H1 (cell line): ENCODE measurements around the gene KRTAP5-8. TPM values are rescaled to one million over a fixed set of nuclear protein-coding genes. Genes with fewer than 3 reads are reported as not detected.

Source experiments
- CTCF ChIA-PET: fragments of 300-600 bp; sonication (Branson Sonifier 250); formaldehyde crosslinking; loops from one replicate; lab custom pipeline; 2021; ENCODE audit not compliant: partially characterized antibody; lab: Charles Lee
- POLR2A ChIA-PET: fragments of 300-600 bp; sonication (Branson Sonifier 250); formaldehyde crosslinking; loops from one replicate; lab custom pipeline; 2021; ENCODE audit warnings: inconsistent platforms; ENCODE audit not compliant: partially characterized antibody; lab: Charles Lee
- DNase-seq, 2 experiments: peaks; one replicate each; pipeline versions ENCODE4 v3.0.0 to v3.0.0-alpha.2; 2010 to 2022; ENCODE audit warnings: low spot score in 2 of 2, low read depth in 1 of 2, mixed read lengths in 1 of 2
- FAIRE-seq: peaks from 2 replicates; lab custom pipeline; 2011; peaks lifted over from hg19 to GRCh38; lab: Jason Lieb, UNC
- H2AFZ ChIP-seq: 2 replicates; pipeline ENCODE4 v1.8.1; 2012; ENCODE audit warnings: low read length, inconsistent platforms
- H2AK5ac ChIP-seq: 2 replicates; pipeline ENCODE4 v1.6.1; 2013; ENCODE audit warnings: low read depth, low read length
- H2BK120ac ChIP-seq: replicated peaks from 2 replicates; pipeline ENCODE3; 2013; ENCODE audit warnings: low read depth, low read length, inconsistent platforms
- H2BK12ac ChIP-seq: 2 replicates; pipeline ENCODE4 v1.6.1; 2013; ENCODE audit warnings: low read depth, low read length
- H2BK15ac ChIP-seq: 2 replicates; pipeline ENCODE4 v1.6.1; 2013; ENCODE audit warnings: low read length
- H2BK20ac ChIP-seq: 2 replicates; pipeline ENCODE4 v1.6.1; 2013; ENCODE audit warnings: low read length
- H2BK5ac ChIP-seq: 2 replicates; pipeline ENCODE4 v1.6.1; 2013; ENCODE audit warnings: low read depth, low read length
- H3K14ac ChIP-seq: 2 replicates; pipeline ENCODE4 v1.6.1; 2013; ENCODE audit warnings: inconsistent platforms; ENCODE audit not compliant: insufficient read length
- H3K18ac ChIP-seq: 2 replicates; pipeline ENCODE4 v1.6.1; 2013; ENCODE audit warnings: low read length; ENCODE audit errors: extremely low read depth
- H3K23ac ChIP-seq: 2 replicates; pipeline ENCODE4 v1.6.1; 2013; ENCODE audit warnings: inconsistent platforms; ENCODE audit not compliant: insufficient read length
- H3K23me2 ChIP-seq: 2 replicates; pipeline ENCODE4 v1.6.1; 2013; ENCODE audit warnings: low read depth, low read length
- H3K27ac ChIP-seq: 2 replicates; pipeline ENCODE4 v1.6.1; 2011; ENCODE audit warnings: low read depth, low read length, inconsistent platforms
- H3K27me3 ChIP-seq, 4 experiments: replicated peaks in 1 of 4; 1 replicate in 1 of 4; 2 replicates in 3 of 4; pipeline versions ENCODE4 v1.6.1 to v1.8.1; 2011 to 2013; ENCODE audit warnings: low read length in 3 of 4, mild to moderate bottlenecking in 3 of 4, inconsistent platforms in 2 of 4, mixed read lengths in 2 of 4, moderate library complexity in 1 of 4; ENCODE audit not compliant: control insufficient read depth in 3 of 4, insufficient read depth in 3 of 4; ENCODE audit errors: extremely low read depth in 1 of 4
- H3K36me3 ChIP-seq, 4 experiments: 2 replicates each; pipeline versions ENCODE4 v1.6.1 to v1.8.1; 2011 to 2013; ENCODE audit warnings: mild to moderate bottlenecking in 4 of 4, low read length in 3 of 4, moderate library complexity in 2 of 4, control low read depth in 1 of 4, inconsistent platforms in 1 of 4; ENCODE audit not compliant: insufficient read depth in 4 of 4, control insufficient read depth in 2 of 4
- H3K4ac ChIP-seq: replicated peaks from 2 replicates; pipeline ENCODE3; 2013; ENCODE audit warnings: low read length, low read depth, mixed read lengths, inconsistent platforms; ENCODE audit not compliant: insufficient read length
- H3K4me1 ChIP-seq, 4 experiments: replicated peaks in 1 of 4; 1 replicate in 1 of 4; 2 replicates in 3 of 4; pipeline versions ENCODE4 v1.6.1 to v1.8.1; 2011 to 2013; ENCODE audit warnings: low read length in 3 of 4, inconsistent platforms in 2 of 4, mixed read lengths in 1 of 4; ENCODE audit not compliant: insufficient read depth in 4 of 4, control insufficient read depth in 3 of 4
- H3K4me2 ChIP-seq, 2 experiments: 2 replicates each; pipeline versions ENCODE4 v1.6.1 to v1.8.1; 2011 to 2013; ENCODE audit warnings: low read depth in 2 of 2, low read length in 2 of 2, control low read depth in 1 of 2, inconsistent platforms in 1 of 2, mild to moderate bottlenecking in 1 of 2; ENCODE audit not compliant: insufficient read depth in 1 of 2
- H3K4me3 ChIP-seq, 4 experiments: fragments of 200-600, 300-600 bp in 1 of 4; sonication (generic), shearing (Covaris generic), sonication (Bioruptor Twin) in 1 of 4; 2 replicates each; pipeline versions ENCODE4 v1.5.1 to v1.8.1; 2011 to 2016; ENCODE audit warnings: low read length in 4 of 4, low read depth in 3 of 4, control low read depth in 2 of 4, inconsistent platforms in 2 of 4, mild to moderate bottlenecking in 2 of 4, mixed read lengths in 1 of 4, moderate library complexity in 1 of 4; ENCODE audit not compliant: insufficient read depth in 2 of 4; ENCODE audit errors: extremely low read depth in 1 of 4
- H3K56ac ChIP-seq: replicated peaks from 2 replicates; pipeline ENCODE3; 2013; ENCODE audit warnings: low read depth, mild to moderate bottlenecking, mixed read lengths, low read length, inconsistent platforms; ENCODE audit not compliant: insufficient read length
- H3K79me1 ChIP-seq: 2 replicates; pipeline ENCODE4 v1.6.1; 2013; ENCODE audit warnings: low read depth, low read length, control low read depth
- H3K79me2 ChIP-seq, 2 experiments: 2 replicates each; pipeline versions ENCODE4 v1.6.1 to v1.8.1; 2012 to 2013; ENCODE audit warnings: low read length in 2 of 2, mild to moderate bottlenecking in 2 of 2, inconsistent platforms in 1 of 2; ENCODE audit not compliant: insufficient read depth in 2 of 2, control insufficient read depth in 1 of 2
- H3K9ac ChIP-seq, 4 experiments: replicated peaks in 1 of 4; 1 replicate in 1 of 4; 2 replicates in 3 of 4; pipeline versions ENCODE4 v1.6.1 to v1.8.1; 2011 to 2013; ENCODE audit warnings: low read depth in 3 of 4, low read length in 3 of 4, control low read depth in 2 of 4, mild to moderate bottlenecking in 2 of 4, moderate library complexity in 2 of 4, inconsistent platforms in 1 of 4; ENCODE audit errors: extremely low read depth in 1 of 4
- H3K9me3 ChIP-seq, 2 experiments: 2 replicates each; pipeline versions ENCODE4 v1.6.1 to v1.8.1; 2012 to 2013; ENCODE audit warnings: mild to moderate bottlenecking in 2 of 2, moderate library complexity in 2 of 2, control low read depth in 1 of 2, inconsistent platforms in 1 of 2, low read depth in 1 of 2, low read length in 1 of 2, mixed read lengths in 1 of 2; ENCODE audit not compliant: insufficient read depth in 2 of 2
- H4K20me1 ChIP-seq, 2 experiments: replicated peaks in 1 of 2; 2 replicates each; pipeline versions ENCODE3 to v1.8.1; 2011 to 2013; ENCODE audit warnings: inconsistent platforms in 2 of 2, low read length in 2 of 2, mild to moderate bottlenecking in 1 of 2; ENCODE audit not compliant: insufficient read depth in 2 of 2, control insufficient read depth in 1 of 2
- H4K5ac ChIP-seq: 2 replicates; pipeline ENCODE4 v1.6.1; 2013; ENCODE audit warnings: low read length, low read depth, mixed read lengths, inconsistent platforms; ENCODE audit not compliant: insufficient read length
- H4K8ac ChIP-seq: 2 replicates; pipeline ENCODE4 v1.8.0; 2013; ENCODE audit warnings: mild to moderate bottlenecking, moderate library complexity, low read length, inconsistent platforms; ENCODE audit not compliant: insufficient read depth; ENCODE audit errors: extremely low read depth
- H4K91ac ChIP-seq: replicated peaks from 2 replicates; pipeline ENCODE3; 2013; ENCODE audit warnings: low read length, mixed read lengths, inconsistent platforms; ENCODE audit not compliant: insufficient read length
- KDM5A ChIP-seq: fragments of 200-600 bp; IDR thresholded peaks from 2 replicates; pipeline ENCODE4 v1.7.1; 2012; ENCODE audit warnings: mild to moderate bottlenecking, low read length, inconsistent platforms, mixed read lengths
- PHF8 ChIP-seq: fragments of 200-600 bp; sonication (generic); conservative IDR thresholded peaks from 2 replicates; pipeline ENCODE4 v1.7.1; 2012; ENCODE audit warnings: low read depth, mild to moderate bottlenecking, inconsistent platforms, low read length, moderate library complexity
- WGBS, 2 experiments: shearing (Covaris generic) in 1 of 2; methylation state at CpG; one replicate each; pipeline versions ENCODE4 v1.1.6 to v1.1.7; 2013 to 2015; ENCODE audit warnings: low lambda C conversion rate in 2 of 2, mixed read lengths in 2 of 2, inconsistent platforms in 1 of 2, low coverage in 1 of 2, missing lambda C conversion rate in 1 of 2; ENCODE audit not compliant: insufficient replicate concordance in 2 of 2, insufficient coverage in 1 of 2, insufficient read length in 1 of 2; ENCODE audit errors: extremely low coverage in 1 of 2, missing lambda C conversion rate in 1 of 2; 5-methylcytosine and 5-hydroxymethylcytosine counted together
- polyA plus RNA-seq, 7 experiments: library from polyadenylated mRNA; depleted of rRNA in 3 of 7; stranded (reverse) in 5 of 7; unstranded in 2 of 7; fragments of >200 nt in 5 of 7; fragments of 200-250 nt in 2 of 7; gene quantifications; 1 replicate in 5 of 7; 2 replicates in 1 of 7; 4 replicates in 1 of 7; pipeline versions ENCODE4 v1.2.1 to v1.2.3, GENCODE V29; 2011 to 2013; ENCODE audit warnings: missing spikeins in 2 of 7, mixed read lengths in 2 of 7
- total RNA-seq: library from RNA; stranded (reverse); fragmentation: NEBNext Ultra II Directional; extraction: Animal tissue kit (Norgen Biotek cat#: 25700); gene quantifications from 2 replicates; pipeline ENCODE4 v1.2.1, GENCODE V29; 2021
- TF ChIP-seq, protein P1 (sequence below): IDR thresholded peaks from 2 replicates; pipeline ENCODE4 v1.6.1; 2012; ENCODE audit warnings: inconsistent platforms

KRTAP5-8 gene
- total and polyA plus RNA-seq, 2 of the 8 experiments (the other 6 are each of a cell fraction or from before 2014, with no cell fraction given), result not detected

DNA sequence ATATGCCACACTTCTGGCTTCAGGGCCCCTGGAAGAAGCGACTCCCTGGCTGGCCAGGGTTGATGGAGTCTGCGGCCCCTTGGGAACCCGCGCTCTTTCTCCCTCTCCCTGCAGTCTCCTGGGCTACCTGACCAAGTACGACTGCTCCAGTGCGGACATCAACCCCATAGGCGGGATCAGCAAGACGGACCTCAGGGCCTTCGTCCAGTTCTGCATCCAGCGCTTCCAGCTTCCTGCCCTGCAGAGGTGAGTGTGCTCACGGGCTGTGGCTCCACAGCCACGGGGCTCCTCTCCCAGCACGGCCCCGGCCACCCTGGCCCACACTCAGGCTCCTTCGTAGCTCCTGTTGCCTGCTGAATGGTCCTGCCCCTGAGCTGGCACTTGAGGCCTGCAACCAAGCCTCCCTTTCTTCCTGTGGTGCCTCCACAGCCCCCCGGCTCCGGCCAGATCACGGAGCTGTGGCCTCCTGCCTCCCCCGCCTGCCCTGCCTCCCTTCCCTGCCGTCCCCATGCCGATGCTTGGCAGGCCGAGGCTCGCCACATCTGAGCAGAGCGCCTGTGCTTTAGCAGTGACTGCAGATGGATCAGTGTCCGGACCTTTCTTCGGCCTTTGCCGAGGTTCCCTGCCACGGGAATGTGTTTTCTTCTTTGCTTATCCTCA, 47.0 kb upstream of the KRTAP5-8 start:
- ChIA-PET POLR2A (no interaction called here), CTCF (no interaction called here)
- no peak overlapping the region for H4K8ac ChIP-seq
- no peak for FAIRE-seq
- H2BK20ac ChIP-seq, result no peak overlapping the region
- H2AFZ ChIP-seq, result no peak overlapping the region
- no peak overlapping the region for H2BK15ac ChIP-seq
- H3K18ac ChIP-seq, result no peak overlapping the region
- WGBS, 2 experiments, result 95% methylated on average over 18 of the region's 28 CpGs; no CpG with 5 or more reads in 1 of the 2 experiments
- no peak overlapping the region; the same call in 1 of the 2 replicates for H2BK5ac ChIP-seq
- H4K5ac ChIP-seq, result no peak overlapping the region
- peaks cover 4% of the 10 kb centered on the region; the same call in 1 of the 2 replicates for H3K23me2 ChIP-seq
- H3K9ac ChIP-seq, result no peak overlapping the region
- no peak overlapping the region for H4K91ac ChIP-seq
- no peak overlapping the region for H3K4me2 ChIP-seq
- H2AK5ac ChIP-seq, result no peak overlapping the region
- H2BK120ac ChIP-seq, result no peak overlapping the region
- H3K56ac ChIP-seq, result no peak overlapping the region
- H3K23ac ChIP-seq, result no peak overlapping the region
- no peaks in the 10 kb centered on the region for H3K79me2 ChIP-seq
- no peaks in the 10 kb centered on the region for H3K27me3 ChIP-seq
- DNase-seq, result peak in 1 of 2 experiments; percentile 37
- peaks cover 0 to 10% (median 7%) of the 10 kb centered on the region in 4 experiments; a peak in 4 of 8 replicates for H3K36me3 ChIP-seq
- no peaks in the 10 kb centered on the region for H3K9me3 ChIP-seq
- no peak overlapping the region for H3K14ac ChIP-seq
- no peak overlapping the region for H3K4me3 ChIP-seq
- no peak overlapping the region for H2BK12ac ChIP-seq
- no peaks in the 10 kb centered on the region for H3K79me1 ChIP-seq
- no peak for TF ChIP-seq PHF8
- no peak for TF ChIP-seq KDM5A
- TF ChIP-seq, protein P1, sequence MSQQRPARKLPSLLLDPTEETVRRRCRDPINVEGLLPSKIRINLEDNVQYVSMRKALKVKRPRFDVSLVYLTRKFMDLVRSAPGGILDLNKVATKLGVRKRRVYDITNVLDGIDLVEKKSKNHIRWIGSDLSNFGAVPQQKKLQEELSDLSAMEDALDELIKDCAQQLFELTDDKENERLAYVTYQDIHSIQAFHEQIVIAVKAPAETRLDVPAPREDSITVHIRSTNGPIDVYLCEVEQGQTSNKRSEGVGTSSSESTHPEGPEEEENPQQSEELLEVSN, result no peak
- peaks cover 0 to 11% of the 10 kb centered on the region in 2 experiments for H4K20me1 ChIP-seq
- H3K4ac ChIP-seq, result no peak overlapping the region
- H3K4me1 ChIP-seq, result no peaks in the 10 kb centered on the region
- no peak overlapping the region for H3K27ac ChIP-seq
